ENCODE measurements around the gene TSPO2. TPM values are rescaled to one million over a fixed set of nuclear protein-coding genes. Genes with fewer than 3 reads are reported as not detected.

TSPO2 gene
- total and polyA plus RNA-seq, 2 of the 13 experiments (the other 11 are each of a cell fraction or from before 2014, with no cell fraction given), result 0.55 TPM; not detected in 1

DNA sequence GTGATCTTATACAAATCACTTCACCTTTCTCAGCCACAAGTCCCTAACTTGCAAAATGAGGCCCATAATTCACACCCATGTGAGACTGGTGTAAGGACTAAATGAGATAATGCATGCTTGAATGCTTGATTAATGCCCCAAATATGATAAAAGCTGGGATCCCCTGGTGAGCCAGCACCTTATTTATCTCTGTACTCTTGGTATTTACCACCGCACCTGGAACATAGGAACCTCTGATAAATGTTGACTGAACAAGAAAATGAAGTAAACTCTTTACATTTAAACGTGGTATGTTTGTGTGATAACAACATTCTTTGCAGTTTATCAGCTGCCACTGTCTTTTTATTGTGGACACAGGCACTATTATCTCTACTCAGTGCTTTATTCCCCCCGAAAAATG is 8.3 kb downstream of the TSPO2 start:
- Histone ChIP-seq H3K4me3 (replicated peaks in 1 of 3; ENCODE audit: insufficient read depth in 1 of 3, low read depth in 2 of 3, low read length in 3 of 3) (no peak overlapping the region), H4K20me1 (ENCODE audit: insufficient read depth, low read length) (no peaks in the 10 kb centered on the region), H3K4me2 (ENCODE audit: low read depth, low read length) (no peak overlapping the region), H3K27ac (ENCODE audit: extremely low read length, insufficient read depth, low read length) (no peak overlapping the region), H3K4me1 (ENCODE audit: insufficient read depth, low read length) (peaks cover 66% of the 10 kb centered on the region), H3K27me3 (ENCODE audit: control insufficient read depth in 1 of 2, insufficient read depth in 2 of 2, low read length in 2 of 2) (no peaks in the 10 kb centered on the region), H3K9me3 (ENCODE audit: low read length) (no peaks in the 10 kb centered on the region), H3K79me2 (ENCODE audit: insufficient read depth, low read length) (no peaks in the 10 kb centered on the region), H3K36me3 (replicated peaks in 1 of 2; ENCODE audit: control insufficient read depth in 1 of 2, insufficient read depth in 2 of 2, low read length in 2 of 2) (peaks cover 0 to 4% of the 10 kb centered on the region in 2 experiments; a peak in 2 of 5 replicates), H3K9ac (ENCODE audit: insufficient read depth, low read depth, low read length) (no peak overlapping the region), H2AFZ (ENCODE audit: low read length) (no peak overlapping the region)
- intact Hi-C loops (cut with micrococcal nuclease; ENCODE audit: unreplicated experiment), result no loop called here
- in situ Hi-C loops (cut with HindIII; ENCODE audit: extremely low pct_ligation_motif_present, low pct_unique_long_range_greater_than_20kb), result loop anchor here (10.0 kb wide), 1 partner anchor 534 kb away; no protein-coding TSS in a partner anchor
- DNase-seq (ENCODE audit: low spot score) (no peak), ATAC-seq (no peak), FAIRE-seq (no peak)
- WGBS (ENCODE audit: low lambda C conversion rate), result 80% methylated on average over 3 of the region's 3 CpGs
- TF ChIP-seq ZNF879 (CRISPR knock-in tag; IDR thresholded peaks at IDR 0.05) (no peak), SNAPC4 (CRISPR knock-in tag; IDR thresholded peaks at IDR 0.05) (no peak), ZNF615 (CRISPR knock-in tag; IDR thresholded peaks at IDR 0.05; ENCODE audit: borderline replicate concordance) (no peak)
- POLR2A ChIA-PET, result interaction anchor here (3.7 kb wide), 1 partner anchor 10 kb away, joined by 17 read pairs; no protein-coding TSS in a partner anchor
- no TSS peak for BruUV-seq (replicated peaks)
- CTCF ChIA-PET (ENCODE audit: low intra/inter-chr PET ratio, low total read pairs), result no interaction called here

All from HepG2 (cell line).